ENCODE measurements around the gene CLEC10A. TPM values are rescaled to one million over a fixed set of nuclear protein-coding genes. Genes with fewer than 3 reads are reported as not detected.

The CLEC10A gene
- total RNA-seq, 4 donors from 2014 or later, result 3.0 to 14.0 (median 13.1) TPM

DNA sequence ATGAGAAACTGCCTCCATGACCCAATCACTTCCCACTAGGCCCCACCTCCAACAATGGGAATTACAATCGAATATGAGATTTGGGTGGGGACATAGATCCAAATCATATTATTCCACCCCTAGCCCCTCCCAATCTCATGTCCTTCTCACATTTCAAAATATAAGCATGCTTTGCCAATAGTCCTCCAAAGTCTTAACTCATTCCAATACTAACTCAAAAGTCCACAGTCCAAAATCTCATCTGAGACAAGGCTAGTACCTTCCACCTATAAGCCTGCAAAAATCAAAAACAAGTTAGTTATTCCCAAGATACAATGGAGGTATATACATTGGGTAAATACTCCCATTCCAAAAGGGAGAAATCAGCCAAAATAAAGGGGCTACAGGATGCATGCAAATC is 12.9 kb downstream of the CLEC10A start:
- 86% methylated on average over 1 of the region's 1 CpG for WGBS
- intact Hi-C loops (cut with DNase I), result no loop called here
- no peak for TF ChIP-seq EP300 (IDR thresholded peaks at IDR 0.05)
- TF ChIP-seq, protein P1, sequence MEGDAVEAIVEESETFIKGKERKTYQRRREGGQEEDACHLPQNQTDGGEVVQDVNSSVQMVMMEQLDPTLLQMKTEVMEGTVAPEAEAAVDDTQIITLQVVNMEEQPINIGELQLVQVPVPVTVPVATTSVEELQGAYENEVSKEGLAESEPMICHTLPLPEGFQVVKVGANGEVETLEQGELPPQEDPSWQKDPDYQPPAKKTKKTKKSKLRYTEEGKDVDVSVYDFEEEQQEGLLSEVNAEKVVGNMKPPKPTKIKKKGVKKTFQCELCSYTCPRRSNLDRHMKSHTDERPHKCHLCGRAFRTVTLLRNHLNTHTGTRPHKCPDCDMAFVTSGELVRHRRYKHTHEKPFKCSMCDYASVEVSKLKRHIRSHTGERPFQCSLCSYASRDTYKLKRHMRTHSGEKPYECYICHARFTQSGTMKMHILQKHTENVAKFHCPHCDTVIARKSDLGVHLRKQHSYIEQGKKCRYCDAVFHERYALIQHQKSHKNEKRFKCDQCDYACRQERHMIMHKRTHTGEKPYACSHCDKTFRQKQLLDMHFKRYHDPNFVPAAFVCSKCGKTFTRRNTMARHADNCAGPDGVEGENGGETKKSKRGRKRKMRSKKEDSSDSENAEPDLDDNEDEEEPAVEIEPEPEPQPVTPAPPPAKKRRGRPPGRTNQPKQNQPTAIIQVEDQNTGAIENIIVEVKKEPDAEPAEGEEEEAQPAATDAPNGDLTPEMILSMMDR (IDR thresholded peaks at IDR 0.05), result no peak
- no peak for TF ChIP-seq POLR2A (IDR thresholded peaks at IDR 0.05; ENCODE audit: low read depth)
- no peak for TF ChIP-seq POLR2AphosphoS5 (IDR thresholded peaks at IDR 0.05)

DNA sequence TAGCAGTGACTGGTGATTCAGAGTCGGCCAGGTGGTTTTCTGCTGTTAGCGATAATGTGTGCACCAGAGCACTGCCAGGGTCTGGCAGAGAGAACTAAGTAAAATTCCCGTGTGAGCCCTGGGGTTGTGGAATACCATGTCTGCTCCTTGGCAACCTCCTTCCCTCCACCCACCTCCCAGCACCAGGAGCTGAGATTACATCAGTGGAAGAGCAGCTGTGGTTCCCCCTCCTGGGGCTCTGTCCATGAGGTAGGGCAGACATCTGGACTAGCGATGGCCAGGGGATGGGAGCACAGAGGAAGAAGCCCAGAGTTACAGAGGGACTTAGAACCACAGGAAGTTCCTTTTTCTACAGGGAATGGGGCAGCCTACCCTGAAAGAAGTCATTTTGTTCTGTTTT is 15.8 kb downstream of the CLEC10A start:
- H3K27me3 ChIP-seq, result peaks cover 0 to 22% (median 0%) of the 10 kb centered on the region in 4 donors
- DNase-seq (ENCODE audit: extremely low spot score), result no peak
- WGBS, result 47% methylated on average over 4 of the region's 4 CpGs
- H3K4me3 ChIP-seq, result no peak overlapping the region
- peaks cover 0 to 17% (median 9%) of the 10 kb centered on the region in 4 donors for H3K9me3 ChIP-seq
- H3K27ac ChIP-seq (replicated peaks in 1 of 4), result no peak overlapping the region
- intact Hi-C loops (cut with DNase I), result no loop called here
- no peaks in the 10 kb centered on the region for H3K4me1 ChIP-seq
- TF ChIP-seq, protein P1 (IDR thresholded peaks at IDR 0.05), result no peak
- TF ChIP-seq POLR2AphosphoS5 (IDR thresholded peaks at IDR 0.05) (no peak), POLR2A (IDR thresholded peaks at IDR 0.05; ENCODE audit: low read depth) (no peak), EP300 (IDR thresholded peaks at IDR 0.05) (no peak)
- H3K36me3 ChIP-seq, result no peaks in the 10 kb centered on the region

More for the DNA sequence above, 12.9 kb downstream of the CLEC10A start:
- peaks cover 0 to 17% (median 9%) of the 10 kb centered on the region in 4 donors for H3K9me3 ChIP-seq
- no peak for DNase-seq (ENCODE audit: extremely low spot score)
- no peaks in the 10 kb centered on the region for H3K36me3 ChIP-seq
- peaks cover 0 to 8% (median 0%) of the 10 kb centered on the region in 4 donors for H3K27me3 ChIP-seq
- H3K27ac ChIP-seq (replicated peaks in 1 of 4), result no peak overlapping the region
- H3K4me3 ChIP-seq, result no peak overlapping the region
- no peaks in the 10 kb centered on the region for H3K4me1 ChIP-seq

DNA sequence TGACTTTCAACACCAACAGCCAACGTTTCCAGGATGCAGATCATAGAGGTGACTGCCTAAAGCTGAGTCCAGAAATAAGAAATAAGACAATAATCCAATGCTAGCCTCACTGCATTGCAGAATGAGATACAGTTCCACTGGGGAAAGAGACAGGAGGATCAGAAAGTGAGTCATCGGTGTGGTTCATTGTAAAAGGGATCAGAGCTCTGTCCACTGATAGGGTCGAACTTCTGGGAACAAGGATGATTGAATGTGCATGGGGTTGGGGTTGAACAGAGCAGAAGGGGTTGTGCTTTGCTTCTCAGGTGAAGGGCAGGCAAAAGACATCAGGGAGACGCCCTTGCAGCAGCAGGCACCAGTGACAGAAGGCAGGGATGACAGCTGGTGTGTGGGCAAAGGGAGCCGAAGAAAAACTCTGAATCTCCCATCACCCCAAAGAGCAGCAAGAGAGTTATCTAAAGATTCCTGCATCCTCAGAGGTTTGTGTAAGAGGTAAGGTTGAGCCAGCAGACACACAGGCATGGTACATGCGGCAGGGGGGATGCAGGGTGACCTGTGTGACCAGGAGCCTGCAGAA is 16.4 kb downstream of the CLEC10A start:
- TF ChIP-seq POLR2A (IDR thresholded peaks at IDR 0.05; ENCODE audit: low read depth) (no peak), EP300 (IDR thresholded peaks at IDR 0.05) (no peak), POLR2AphosphoS5 (IDR thresholded peaks at IDR 0.05) (no peak)
- TF ChIP-seq, protein P1 (IDR thresholded peaks at IDR 0.05), result no peak
- H3K4me1 ChIP-seq, result no peaks in the 10 kb centered on the region
- DNase-seq (ENCODE audit: extremely low spot score), result no peak
- H3K36me3 ChIP-seq, result no peaks in the 10 kb centered on the region
- intact Hi-C loops (cut with DNase I), result no loop called here
- no peak overlapping the region for H3K27ac ChIP-seq (replicated peaks in 1 of 4)
- no peak overlapping the region for H3K4me3 ChIP-seq
- peaks cover 0 to 12% (median 9%) of the 10 kb centered on the region in 4 donors for H3K9me3 ChIP-seq
- peaks cover 0 to 22% (median 0%) of the 10 kb centered on the region in 4 donors for H3K27me3 ChIP-seq
- WGBS, result 71% methylated on average over 6 of the region's 6 CpGs

DNA sequence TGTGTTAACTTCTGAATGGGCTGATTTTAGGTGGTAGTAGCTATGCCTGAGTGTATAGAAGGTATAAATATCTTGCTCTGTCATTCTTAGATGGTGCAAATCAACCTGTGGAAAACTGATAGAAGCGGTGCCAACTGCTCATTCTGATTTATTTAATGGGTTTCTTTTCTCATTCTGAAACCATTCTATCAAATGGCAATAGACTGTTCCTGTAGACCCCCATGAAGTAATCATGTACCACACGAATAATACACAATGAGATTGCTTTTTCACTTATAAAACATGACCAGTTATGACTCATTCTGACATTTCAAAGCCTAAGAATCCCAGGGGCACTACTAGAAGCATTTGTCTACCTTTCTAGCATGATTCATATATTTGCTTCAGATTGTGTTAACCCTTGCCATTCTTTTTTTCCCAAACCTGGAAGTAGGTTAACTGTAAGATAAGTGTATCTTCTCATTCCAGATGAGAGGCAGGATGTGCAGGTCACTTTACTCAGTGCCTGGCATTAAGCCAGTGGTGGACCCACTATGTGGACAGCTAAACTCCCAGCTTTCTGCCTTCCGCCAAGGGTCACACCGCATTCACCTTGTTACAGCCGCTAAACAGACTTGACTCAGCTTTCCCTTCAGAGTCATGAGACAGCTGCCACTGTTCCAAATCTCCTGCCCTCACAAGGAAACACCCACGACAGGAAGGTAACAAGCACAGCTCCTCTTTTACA is 19.7 kb downstream of the CLEC10A start:
- Histone ChIP-seq H3K4me1 (no peaks in the 10 kb centered on the region), H3K4me3 (no peak overlapping the region), H3K27ac (replicated peaks in 1 of 4) (no peak overlapping the region), H3K27me3 (peaks cover 0 to 20% (median 0%) of the 10 kb centered on the region in 4 donors), H3K9me3 (no peaks in the 10 kb centered on the region), H3K36me3 (no peaks in the 10 kb centered on the region)
- 65% methylated on average over 6 of the region's 6 CpGs for WGBS
- no peak for TF ChIP-seq EP300 (IDR thresholded peaks at IDR 0.05)
- no peak for TF ChIP-seq POLR2A (IDR thresholded peaks at IDR 0.05; ENCODE audit: low read depth)
- no peak for TF ChIP-seq POLR2AphosphoS5 (IDR thresholded peaks at IDR 0.05)
- TF ChIP-seq, protein P1 (IDR thresholded peaks at IDR 0.05), result no peak
- intact Hi-C loops (cut with DNase I), result no loop called here
- DNase-seq (ENCODE audit: extremely low spot score), result no peak
